ENCODE data around the gene IFT22.
A peak's percentile ranks its signal among the peaks of the same experiment; 100 is the strongest.
"Not testable (repeated sequence)": the region's sequence is repeated elsewhere in the genome, so short reads cannot be mapped to it uniquely, and the experiment has no call there.

Gene IFT22

GRCh38 chr7:101308245-101309085 is 13.1 kb downstream of the IFT22 start:
- peak; percentile 50 for DNase-seq

- DNase-seq: no peak
These were observed 15.3 kb downstream of the IFT22 start for GRCh38 chr7:101306307-101306706.

- DNase-seq: no peak
These were observed 18.4 kb downstream of the IFT22 start for GRCh38 chr7:101303102-101303701.

DNA sequence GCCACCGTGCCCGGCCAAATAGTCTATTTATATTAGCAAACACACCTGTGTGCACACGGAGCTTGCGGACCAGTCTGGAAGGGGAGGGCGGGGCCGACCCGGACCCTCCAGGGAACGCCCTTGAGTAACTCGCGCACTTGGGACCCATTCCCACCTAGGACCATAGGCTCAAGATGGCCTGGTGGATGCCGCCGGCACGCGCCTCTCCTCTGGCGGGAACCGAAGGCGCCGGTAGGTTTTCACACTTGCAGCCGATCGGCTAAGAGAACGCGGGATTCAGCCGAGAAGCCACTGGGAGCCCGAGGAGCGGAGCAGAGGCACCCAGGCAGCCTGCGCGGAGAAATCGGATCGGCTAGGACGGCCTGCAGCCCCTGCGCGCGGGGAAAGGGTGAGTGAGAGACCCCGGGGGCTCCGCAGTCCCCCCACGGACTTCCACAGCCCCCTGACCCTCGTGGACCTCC is 18.9 kb downstream of the IFT22 start:
- DNase-seq: no peak

- no peak for DNase-seq
These were observed 20.9 kb downstream of the IFT22 start for GRCh38 chr7:101300465-101301376.

DNA sequence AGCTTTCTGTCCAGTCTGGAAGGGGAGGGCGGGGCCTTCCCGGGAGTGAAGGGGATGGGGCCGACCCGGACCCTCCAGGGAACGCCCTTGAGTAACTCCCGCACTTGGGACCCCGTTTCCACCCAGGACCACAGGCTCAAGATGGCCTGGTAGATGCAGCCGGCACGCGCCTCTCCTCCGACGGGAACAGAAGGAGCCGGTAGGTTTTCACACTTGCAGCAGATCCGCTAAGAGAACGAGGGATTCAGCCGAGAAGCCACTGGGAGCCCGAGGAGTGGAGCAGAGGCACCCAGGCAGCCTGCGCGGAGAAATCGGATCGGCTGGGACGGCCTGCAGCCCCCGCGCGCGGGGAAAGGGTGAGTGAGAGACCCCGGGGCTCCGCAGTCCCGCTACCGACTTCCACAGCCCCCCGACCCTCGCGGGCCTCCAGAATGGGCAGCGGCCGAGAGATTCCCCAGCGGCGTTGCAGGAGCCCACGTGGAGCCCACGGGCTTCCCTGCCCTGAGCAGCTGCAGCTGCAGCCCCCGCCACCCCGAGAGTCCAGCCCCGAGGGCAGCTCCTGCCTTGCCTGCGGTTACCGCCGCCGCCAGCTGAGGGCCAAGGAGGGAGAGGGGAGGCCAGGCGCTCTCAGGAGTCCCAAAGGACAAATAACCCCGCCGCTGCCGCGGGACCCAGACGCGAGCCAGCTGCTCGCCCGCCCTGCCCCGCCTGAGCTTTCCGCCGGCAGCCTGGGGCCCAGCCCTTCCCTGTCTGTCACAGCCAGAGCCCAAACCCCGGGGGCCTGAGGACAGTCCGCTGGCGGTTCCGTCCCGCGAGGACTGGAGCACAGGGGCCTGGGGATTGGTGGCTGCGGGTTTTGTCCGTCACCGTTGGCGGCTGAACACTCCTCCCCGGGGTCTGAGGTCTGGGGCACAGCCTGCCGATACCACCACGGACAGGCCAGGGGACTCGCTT is 21.8 kb downstream of the IFT22 start:
- no peak for DNase-seq

DNA sequence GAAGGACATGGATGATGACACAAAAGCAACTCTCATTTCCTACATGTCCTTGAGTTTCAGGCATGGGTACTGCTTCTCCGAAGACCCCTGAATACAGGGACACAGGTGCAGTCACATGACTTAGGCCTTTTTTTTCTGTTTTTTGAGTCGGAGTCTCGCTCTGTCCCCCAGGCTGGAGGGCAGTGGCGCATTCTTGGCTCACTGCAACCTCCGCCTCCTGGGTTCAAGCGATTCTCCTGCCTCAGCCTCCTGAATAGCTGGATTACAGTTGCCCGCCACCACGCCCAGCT is 26.8 kb downstream of the IFT22 start:
- no peak for DNase-seq

DNA sequence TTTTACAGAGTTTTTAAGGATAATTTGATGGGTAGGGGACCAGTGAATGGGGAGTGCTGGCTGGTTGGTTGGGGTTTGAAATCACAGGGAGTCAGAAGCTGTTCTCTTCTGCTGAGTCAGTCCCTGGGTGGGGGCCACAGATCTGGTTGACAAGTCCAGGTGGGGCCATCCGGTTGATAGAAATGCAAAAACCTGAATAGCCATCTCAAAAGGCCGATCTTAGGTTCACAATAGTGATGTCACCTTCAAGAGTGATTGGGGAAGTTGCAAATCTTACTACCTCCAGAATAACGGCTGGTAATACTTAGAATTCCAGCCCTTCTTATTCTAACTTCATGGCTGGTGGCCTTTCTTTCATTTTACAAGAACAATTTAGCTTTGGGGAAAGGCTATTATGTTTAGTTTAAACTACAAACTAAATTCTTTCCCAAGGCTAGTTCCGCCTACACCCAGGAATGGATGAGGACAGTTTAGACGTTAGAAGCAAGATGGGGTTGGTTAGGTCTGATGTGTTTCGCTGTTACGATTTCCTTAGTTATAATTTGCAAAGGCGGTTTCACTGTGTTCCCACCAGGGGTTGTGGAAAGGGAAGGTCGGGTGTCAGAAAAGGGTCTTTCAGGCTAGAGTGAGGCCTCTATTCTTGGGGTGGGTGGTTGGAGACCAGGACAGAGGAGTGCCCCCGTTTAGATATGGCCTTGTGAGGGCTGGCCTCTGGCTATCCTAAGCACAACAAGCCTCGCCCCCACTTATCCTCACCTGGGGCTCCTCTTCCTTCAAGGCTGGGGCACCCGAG is 27.4 kb downstream of the IFT22 start:
- no peak for DNase-seq

DNA sequence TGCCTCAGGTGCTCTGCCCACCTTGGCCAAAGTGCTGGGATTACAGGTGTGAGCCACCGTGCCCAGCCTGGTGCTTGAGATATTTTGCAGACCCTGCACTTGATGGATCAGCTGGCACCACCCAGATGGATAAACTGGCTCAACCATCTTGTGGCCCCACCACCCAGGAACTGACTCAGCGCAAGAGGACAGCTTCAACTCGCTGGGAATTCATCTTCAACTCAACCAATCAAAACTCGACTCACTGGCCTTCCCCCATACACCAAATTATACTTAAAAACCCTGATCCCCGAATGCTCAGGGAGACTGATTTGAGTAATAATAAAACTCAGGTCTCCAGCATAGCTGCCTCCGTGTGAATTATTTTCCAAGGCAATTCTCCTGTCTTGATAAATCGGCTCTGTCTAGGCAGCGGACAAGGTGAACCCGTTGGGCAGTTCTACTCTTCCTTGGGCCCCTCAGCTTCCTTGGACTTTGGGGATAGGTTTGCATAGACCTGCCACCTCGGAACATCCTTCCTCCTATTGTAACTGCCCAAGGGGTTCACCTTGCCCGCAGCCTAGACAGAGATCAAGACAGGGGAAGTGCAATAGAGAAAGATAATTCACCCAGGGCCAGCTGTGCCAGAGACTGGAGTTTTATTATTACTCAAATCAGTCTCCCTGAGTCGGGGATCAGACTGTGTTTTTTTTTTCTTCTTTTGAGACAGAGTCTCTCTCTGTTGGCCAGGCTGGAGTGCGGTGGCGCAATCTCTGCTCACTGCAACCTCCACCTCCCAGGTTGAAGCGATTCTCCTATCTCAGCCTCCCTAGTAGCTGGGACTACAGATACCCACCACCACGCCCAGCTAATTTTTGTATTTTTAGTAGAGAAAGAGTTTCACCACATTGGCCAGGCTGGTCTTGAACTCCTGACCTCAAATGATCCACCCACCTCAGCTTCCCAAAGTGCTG is 28.3 kb downstream of the IFT22 start:
- not testable (repeated sequence) for DNase-seq

- DNase-seq: not testable (repeated sequence)
These were observed 29.0 kb downstream of the IFT22 start for GRCh38 chr7:101292566-101292965.

GRCh38 chr7:101290186-101291037 is 31.2 kb downstream of the IFT22 start:
- peak; percentile 68 for DNase-seq

- not testable (repeated sequence) for DNase-seq
These were observed 31.9 kb downstream of the IFT22 start for GRCh38 chr7:101289687-101290086.

- DNase-seq: no peak
These were observed 33.2 kb downstream of the IFT22 start for GRCh38 chr7:101288439-101288838.

DNA sequence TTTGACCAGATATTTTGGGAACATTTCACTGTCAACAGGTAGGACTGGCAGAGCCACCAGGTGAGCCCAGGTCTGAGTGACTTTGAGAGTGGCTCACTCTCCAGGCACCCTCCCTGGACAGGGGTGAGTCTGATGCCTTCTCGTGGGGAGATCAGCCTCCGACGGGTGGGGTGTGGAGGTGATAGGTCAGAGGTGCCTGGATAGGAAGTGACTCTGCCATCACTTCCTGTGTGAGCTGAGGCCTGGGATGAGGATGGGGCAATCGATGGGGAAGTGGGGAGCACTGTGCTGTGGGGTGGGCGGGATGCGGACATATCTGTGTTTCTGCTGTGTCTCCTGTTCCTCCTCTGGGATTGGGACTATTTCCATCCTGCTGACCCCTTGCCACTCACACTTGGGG is 34.6 kb downstream of the IFT22 start:
- no peak for DNase-seq

DNA sequence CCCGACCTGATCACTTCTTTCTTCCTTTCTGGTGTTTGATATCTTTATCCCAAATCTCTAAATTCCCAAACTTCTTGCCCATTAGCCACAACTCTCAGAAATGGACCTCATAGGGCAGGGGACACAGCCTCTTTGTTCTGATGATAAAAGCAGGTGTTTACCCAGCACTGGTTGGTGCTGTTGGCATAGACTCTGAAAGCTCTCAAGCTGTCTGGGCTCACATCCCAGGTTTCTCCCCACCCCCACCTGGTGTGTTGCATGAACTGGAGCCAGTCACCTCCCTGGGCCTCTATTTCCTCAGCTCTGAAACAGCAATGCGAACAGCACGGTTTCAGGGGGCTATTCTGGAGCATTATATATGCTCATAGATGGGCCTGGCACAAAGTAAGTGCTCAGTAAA is 35.7 kb downstream of the IFT22 start:
- not testable (repeated sequence) for DNase-seq

DNA sequence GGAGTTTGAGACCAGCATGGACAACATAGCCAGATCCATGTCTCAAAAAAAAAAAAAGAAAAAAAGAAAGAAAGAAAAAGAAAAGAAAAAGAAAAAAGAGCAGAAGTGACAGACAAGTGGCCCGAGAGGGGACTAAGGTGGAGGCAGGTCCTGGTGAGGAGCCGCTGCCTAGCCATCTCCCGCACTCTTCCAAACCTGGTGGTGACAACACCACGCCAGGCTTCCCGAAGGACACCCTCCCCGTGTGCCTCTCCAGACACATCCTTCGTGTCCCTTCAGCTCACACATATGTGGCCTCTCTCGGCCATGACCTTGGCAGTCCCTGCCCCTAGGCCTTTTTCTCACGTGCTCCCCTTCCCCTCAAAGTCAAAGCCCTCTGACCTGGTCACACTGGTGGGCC is 36.4 kb downstream of the IFT22 start:
- no peak for DNase-seq

DNA sequence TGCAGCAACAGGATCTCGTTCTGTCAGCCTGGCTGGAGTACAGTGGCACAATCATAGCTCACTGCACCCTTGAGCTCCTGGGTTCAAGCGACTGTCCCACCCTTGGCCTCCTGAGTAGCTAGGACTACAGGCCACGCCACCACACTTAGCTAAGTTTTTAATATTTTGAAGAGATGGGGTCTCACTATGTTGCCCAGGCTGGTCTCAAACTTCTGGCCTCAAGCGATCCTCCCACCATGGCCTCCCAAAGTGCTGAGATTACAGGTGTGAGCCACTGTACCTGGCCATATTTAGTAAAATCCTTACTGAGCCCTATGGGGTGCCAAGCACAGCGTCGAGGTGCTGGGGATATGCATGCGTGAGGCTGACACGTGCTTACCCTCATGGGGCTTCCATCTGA is 40.7 kb downstream of the IFT22 start:
- DNase-seq: not testable (repeated sequence)

DNA sequence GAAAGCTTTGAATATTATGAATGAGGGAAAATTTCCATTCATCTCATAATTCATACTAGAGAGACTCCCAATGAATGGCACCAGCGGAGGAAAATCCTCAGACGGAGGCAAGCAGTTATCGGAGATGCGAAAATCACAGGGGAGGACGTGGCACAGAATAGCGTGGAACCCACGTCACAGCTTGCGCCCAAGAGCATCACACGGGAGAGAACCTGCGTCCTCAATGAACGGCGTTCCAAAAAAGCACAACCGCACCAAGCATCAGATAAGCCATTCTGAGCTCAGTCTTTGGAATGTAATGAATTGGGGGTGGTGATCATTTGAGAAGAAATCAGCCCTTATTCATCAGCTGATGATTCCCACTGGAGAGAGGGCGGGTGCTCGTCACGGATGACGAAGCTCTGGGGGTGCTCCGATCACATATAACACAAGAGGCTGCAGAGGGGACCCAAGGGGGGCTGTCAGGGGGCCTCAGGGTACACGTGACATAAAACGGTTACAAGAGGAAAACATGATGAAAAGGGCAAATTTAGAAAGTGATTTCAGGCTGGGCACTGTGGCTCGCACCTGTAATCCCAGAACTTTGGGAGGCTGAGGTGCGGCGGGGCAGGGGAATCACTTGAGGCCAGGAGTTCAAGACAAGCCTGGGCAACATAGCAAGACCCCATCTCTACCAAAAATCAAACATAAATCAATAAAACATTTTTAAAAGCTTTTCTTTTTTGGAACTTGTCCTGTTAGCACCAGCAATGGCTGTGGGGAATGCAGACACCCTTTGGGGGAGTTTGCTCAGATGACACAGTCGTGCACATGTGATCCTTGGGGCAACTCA is 42.9 kb downstream of the IFT22 start:
- no peak for DNase-seq

Measured in stimulated activated CD4-positive, alpha-beta T cell treated with anti-CD3 and anti-CD28 coated beads, Interleukin-4, amount 100 ng/mL, for 1 hour (primary cell).